SU-DHL-6 (cell line): ENCODE data around the gene RUFY4.

Experiments used
- H2AFZ ChIP-seq: fragments of 200-600 bp; sonication (generic); 2 replicates; pipeline ENCODE4 v1.6.1; 2014; ENCODE audit warnings: low read depth, mild to moderate bottlenecking, moderate library complexity, mixed read lengths, antibody characterized with exemption, low read length; ENCODE audit not compliant: severe bottlenecking
- H3F3A ChIP-seq: fragments of 200-600 bp; shearing (Covaris generic); 2 replicates; pipeline ENCODE4 v1.6.0; 2016; ENCODE audit warnings: antibody characterized with exemption, mild to moderate bottlenecking; ENCODE audit not compliant: insufficient read depth
- H3K27ac ChIP-seq: fragments of 200-600 bp; sonication (generic); 2 replicates; pipeline ENCODE4 v1.5.1; 2016; ENCODE audit warnings: low read depth, mild to moderate bottlenecking, low read length, moderate library complexity, mixed read lengths
- H3K27me3 ChIP-seq: fragments of 200-600 bp; sonication (generic), shearing (Covaris generic); 2 replicates; pipeline ENCODE4 v1.6.0; 2014; ENCODE audit warnings: mild to moderate bottlenecking, low read length
- H3K36me3 ChIP-seq: fragments of 200-600 bp; sonication (generic); 2 replicates; pipeline ENCODE4 v1.6.1; 2014; ENCODE audit warnings: mild to moderate bottlenecking, low read length, mixed read lengths
- H3K4me2 ChIP-seq: fragments of 300-600, 200-600 bp; shearing (Covaris generic), sonication (generic); 2 replicates; pipeline ENCODE4 v1.6.0; 2014; ENCODE audit warnings: low read length, low read depth, mild to moderate bottlenecking; ENCODE audit not compliant: poor library complexity, severe bottlenecking
- H3K4me3 ChIP-seq: fragments of 200-600 bp; sonication (generic); 2 replicates; pipeline ENCODE4 v1.5.1; 2014; ENCODE audit warnings: antibody characterized with exemption, low read length, mild to moderate bottlenecking, mixed read lengths; ENCODE audit not compliant: insufficient read depth, poor library complexity, severe bottlenecking
- H3K79me2 ChIP-seq: fragments of 200-600 bp; sonication (generic); 2 replicates; pipeline ENCODE4 v1.6.1; 2014; ENCODE audit warnings: mild to moderate bottlenecking, low read length, moderate library complexity; ENCODE audit not compliant: insufficient read depth
- H3K9ac ChIP-seq: fragments of 200-600 bp; sonication (generic); 2 replicates; pipeline ENCODE4 v1.7.0; 2014; ENCODE audit warnings: mild to moderate bottlenecking, low read length
- H3K9me2 ChIP-seq: fragments of 200-600 bp; sonication (generic); replicated peaks from 2 replicates; pipeline ENCODE4 v1.6.1; 2014; ENCODE audit warnings: low read length; ENCODE audit not compliant: insufficient read depth
- H3K9me3 ChIP-seq: fragments of 200-600 bp; sonication (generic); 2 replicates; pipeline ENCODE4 v1.6.1; 2014; ENCODE audit warnings: low read length, mixed read lengths; ENCODE audit not compliant: insufficient read depth
- H4K20me1 ChIP-seq: fragments of 200-600 bp; sonication (generic); 2 replicates; pipeline ENCODE4 v1.6.1; 2014; ENCODE audit warnings: low read depth, mild to moderate bottlenecking, antibody characterized with exemption, low read length, moderate library complexity, mixed read lengths
- CTCF ChIP-seq: fragments of 200-600 bp; sonication (generic); IDR thresholded peaks from one replicate; pipeline ENCODE4 v1.5.1; 2017; ENCODE audit warnings: antibody characterized with exemption, mild to moderate bottlenecking, low read length, moderate library complexity; ENCODE audit not compliant: insufficient read depth, poor library complexity, severe bottlenecking
- EZH2phosphoT487 ChIP-seq: fragments of 200-600 bp; sonication (generic), shearing (Covaris generic); conservative IDR thresholded peaks from 2 replicates; pipeline ENCODE4 v1.6.1; 2018; ENCODE audit warnings: mild to moderate bottlenecking, antibody characterized with exemption, low read length, moderate library complexity, mixed read lengths

Gene RUFY4

DNA sequence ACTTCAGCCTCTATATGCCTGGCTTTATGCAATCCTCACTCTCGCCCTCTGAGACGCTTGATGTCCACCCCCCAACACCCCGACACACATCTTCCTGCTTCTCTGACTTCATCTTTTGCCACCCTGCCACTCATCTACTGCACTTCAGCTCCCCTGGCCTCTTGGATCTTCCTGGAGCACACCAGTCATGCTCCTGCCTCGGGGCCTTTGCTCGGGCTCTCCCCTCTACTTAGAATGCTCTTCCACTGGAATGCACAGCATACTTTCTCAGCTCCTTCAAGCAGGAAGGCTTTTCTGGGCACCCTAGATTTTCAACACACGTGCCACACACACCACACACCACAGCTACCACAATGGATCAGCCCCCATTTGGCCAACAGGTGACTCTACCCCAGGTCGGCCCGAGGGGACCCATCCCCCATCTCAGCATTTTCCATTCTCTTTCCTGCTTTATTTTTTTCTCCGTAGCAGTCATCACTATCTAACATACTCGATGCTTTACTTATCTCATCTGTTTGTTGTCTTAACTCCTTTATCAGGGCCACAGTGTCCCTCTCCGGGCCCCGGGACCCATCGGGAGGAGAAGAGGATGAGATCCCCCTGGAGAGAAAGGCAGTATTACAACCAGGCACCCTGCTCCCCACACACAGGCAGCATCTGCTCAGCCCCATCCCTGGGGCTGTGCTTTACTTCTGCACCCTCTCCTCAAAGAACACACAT, 2.3 kb downstream of the RUFY4 start:
- Histone ChIP-seq H3K79me2 (no peaks in the 10 kb centered on the region), H3K27me3 (no peaks in the 10 kb centered on the region), H3K27ac (no peak overlapping the region), H3K9ac (no peak overlapping the region), H4K20me1 (no peaks in the 10 kb centered on the region), H3K9me3 (no peaks in the 10 kb centered on the region), H2AFZ (no peak overlapping the region), H3K4me2 (no peak overlapping the region), H3K9me2 (no peaks in the 10 kb centered on the region), H3K4me3 (no peak overlapping the region), H3K36me3 (no peaks in the 10 kb centered on the region), H3F3A (no peaks in the 10 kb centered on the region)
- TF ChIP-seq EZH2phosphoT487 (no peak), CTCF (no peak)

DNA sequence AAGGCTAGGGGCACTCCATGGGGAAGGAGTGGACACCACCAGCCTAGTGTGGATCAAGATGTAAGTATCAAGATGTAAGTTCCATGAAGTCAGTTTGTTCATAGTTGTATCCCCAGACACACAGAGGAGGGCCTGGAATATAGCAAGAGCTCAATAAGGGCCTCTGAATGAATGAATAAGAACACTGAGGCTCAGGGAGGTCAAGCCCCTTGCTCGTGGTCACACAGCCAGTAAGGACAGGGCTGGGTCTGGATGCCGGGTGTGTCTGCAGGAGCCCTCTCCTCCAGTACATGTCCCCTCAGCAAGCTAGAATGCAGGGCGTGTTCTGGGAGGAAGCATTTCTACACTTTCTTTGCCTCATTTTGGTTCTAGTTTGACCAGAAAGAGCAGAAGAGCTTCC, 2.9 kb downstream of the RUFY4 start:
- Histone ChIP-seq H3K4me2 (no peak overlapping the region), H3K27ac (no peak overlapping the region), H3K9ac (no peak overlapping the region), H3K9me3 (no peaks in the 10 kb centered on the region), H3K27me3 (no peaks in the 10 kb centered on the region), H3K79me2 (no peaks in the 10 kb centered on the region), H3K4me3 (no peak overlapping the region), H3K36me3 (no peaks in the 10 kb centered on the region), H3K9me2 (no peaks in the 10 kb centered on the region), H2AFZ (no peak overlapping the region), H4K20me1 (no peaks in the 10 kb centered on the region), H3F3A (no peaks in the 10 kb centered on the region)
- TF ChIP-seq CTCF, result no peak
- no peak for TF ChIP-seq EZH2phosphoT487

- Histone ChIP-seq H3K4me3 (no peak overlapping the region), H2AFZ (no peak overlapping the region), H3K36me3 (no peaks in the 10 kb centered on the region), H3K4me2 (no peak overlapping the region), H3K9me3 (no peaks in the 10 kb centered on the region), H3K27ac (no peak overlapping the region), H3K79me2 (no peaks in the 10 kb centered on the region), H3K9ac (no peak overlapping the region), H3K27me3 (no peaks in the 10 kb centered on the region), H4K20me1 (no peaks in the 10 kb centered on the region), H3K9me2 (no peaks in the 10 kb centered on the region), H3F3A (no peaks in the 10 kb centered on the region)
- TF ChIP-seq CTCF (no peak), EZH2phosphoT487 (no peak)
These were observed 3.5 kb downstream of the RUFY4 start for GRCh38 chr2:218072478-218073024.
